Activated B cell treated with CpG ODN at 0.5 μM for 24 hours (primary cell): ENCODE data around the gene ATAD1. TPM values are rescaled to one million over a fixed set of nuclear protein-coding genes. Genes with fewer than 3 reads are reported as not detected.

ENCODE experiments used
- ATAC-seq: fragments of 200-7000 bp; cut with Tn5 transposase; one replicate; pipeline ENCODE4 v1.10.0; 2021; ENCODE audit warnings: low read depth, mild to moderate bottlenecking, moderate library complexity
- CTCF ChIA-PET: fragments of 350-600 bp; sonication (Branson Sonifier 250); formaldehyde crosslinking; loops from one replicate; lab custom pipeline; 2021; ENCODE audit warnings: antibody characterized with exemption; lab: Charles Lee
- POLR2A ChIA-PET: fragments of 350-600 bp; sonication (Branson Sonifier 250); formaldehyde crosslinking; loops from one replicate; lab custom pipeline; 2021; ENCODE audit warnings: antibody characterized with exemption; lab: Charles Lee
- DNase-seq: peaks from one replicate; pipeline ENCODE4 v3.0.0; 2022
- H3K27ac Mint-ChIP-seq: one replicate; pipeline ENCODE4 v1.8.0; 2020; ENCODE audit warnings: mixed read lengths
- H3K27me3 Mint-ChIP-seq: one replicate; pipeline ENCODE4 v1.8.0; 2021; ENCODE audit warnings: mixed read lengths
- H3K36me3 Mint-ChIP-seq: one replicate; pipeline ENCODE4 v1.8.0; 2021; ENCODE audit warnings: low read depth, mixed read lengths
- H3K4me1 Mint-ChIP-seq: one replicate; pipeline ENCODE4 v1.8.0; 2021; ENCODE audit warnings: mixed read lengths
- H3K4me3 Mint-ChIP-seq: one replicate; pipeline ENCODE4 v1.8.0; 2020; ENCODE audit warnings: mild to moderate bottlenecking, mixed read lengths
- H3K9me3 Mint-ChIP-seq: one replicate; pipeline ENCODE4 v1.8.0; 2020; ENCODE audit warnings: mixed read lengths
- CTCF ChIP-seq: fragments of 200-600 bp; IDR thresholded peaks from one replicate; pipeline ENCODE4 v1.8.0; 2022; ENCODE audit warnings: antibody characterized with exemption, mild to moderate bottlenecking
- intact Hi-C: fragments of 100-400 bp; cut with micrococcal nuclease; formaldehyde crosslinking; loops from one replicate; pipeline ENCODE4 v1.15.1; 2024
- total RNA-seq: library from RNA; stranded (reverse); gene quantifications from 2 replicates; pipeline ENCODE4 v1.2.3, GENCODE V29; 2022

Gene ATAD1
- total RNA-seq, 1 donor from 2014 or later, result 42.6 TPM

DNA sequence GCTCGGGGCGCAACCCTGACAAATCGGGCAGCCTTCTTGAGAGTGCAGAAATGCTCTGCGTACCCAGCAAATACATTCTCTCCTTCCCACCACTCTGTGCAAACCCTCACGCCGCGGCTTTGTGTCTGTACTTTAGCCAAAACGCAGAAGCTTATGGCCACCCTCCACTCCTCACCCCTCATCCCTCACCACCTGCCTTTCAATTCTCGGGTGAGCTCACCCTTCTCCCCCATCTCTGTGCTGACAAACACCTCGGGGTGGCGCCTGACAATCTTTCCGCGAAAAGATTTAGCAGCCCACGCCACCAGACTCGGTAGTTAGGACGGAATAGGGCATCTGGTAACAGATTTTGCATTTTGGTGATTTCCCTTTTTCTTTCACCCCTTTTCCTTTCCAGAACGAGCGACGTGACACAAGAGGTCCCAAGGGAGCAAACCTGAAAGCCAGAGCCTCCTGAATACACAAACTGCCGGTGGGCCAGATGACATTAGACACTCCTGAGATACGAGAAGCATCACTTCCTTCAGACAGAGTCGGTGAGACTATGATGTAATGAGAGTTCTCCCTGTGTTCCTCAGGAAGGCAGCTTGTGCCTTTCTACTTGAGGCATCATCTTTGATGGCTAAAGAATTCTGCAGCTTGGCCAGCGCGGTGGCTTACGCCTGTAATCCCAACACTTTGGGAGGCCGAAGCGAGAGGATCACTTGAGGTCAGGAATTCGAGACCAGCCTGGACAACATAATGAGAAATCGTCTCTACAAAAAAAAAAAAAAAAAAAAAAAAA lies 671 bp upstream of the ATAD1 start:
- Mint-ChIP-seq H3K27me3 (no peaks in the 10 kb centered on the region), H3K9me3 (no peaks in the 10 kb centered on the region), H3K36me3 (peaks cover 14% of the 10 kb centered on the region), H3K27ac (peak overlapping the region; percentile 96), H3K4me1 (peaks cover 40% of the 10 kb centered on the region), H3K4me3 (peak overlapping the region; percentile 98)
- intact Hi-C loops, result loop anchor here (1.0 to 2.0 kb wide), 5 partner anchors 36 to 848 kb away; no protein-coding TSS in a partner anchor
- CTCF ChIA-PET, result interaction anchor here (1.9 to 2.1 kb wide), 2 partner anchors 9 to 44 kb away, joined by 6 read pairs; partner anchors contain the start of genes KLLN and PTEN
- POLR2A ChIA-PET, result interaction anchor here (0.6 to 3.9 kb wide), 12 partner anchors 8 to 1829 kb away, joined by 3 to 34 read pairs (median 3); partner anchors contain the start of genes KLLN, MINPP1, PTEN and RNLS
- no peak for TF ChIP-seq CTCF
- no peak for DNase-seq
- peak; percentile 57 for ATAC-seq

GRCh38 chr10:87816898-87817608 lies 973 bp downstream of the ATAD1 start:
- Mint-ChIP-seq H3K4me1 (peaks cover 40% of the 10 kb centered on the region), H3K27me3 (no peaks in the 10 kb centered on the region), H3K4me3 (peak overlapping the region; percentile 98), H3K9me3 (no peaks in the 10 kb centered on the region), H3K36me3 (peaks cover 21% of the 10 kb centered on the region), H3K27ac (peak overlapping the region; percentile 96)
- no peak for DNase-seq
- TF ChIP-seq CTCF, result no peak
- CTCF ChIA-PET, result no interaction called here
- intact Hi-C loops, result loop anchor here (1.0 kb wide), 1 partner anchor 1063 kb away; the partner anchor contains the start of gene STAMBPL1
- POLR2A ChIA-PET, result interaction anchor here (1.1 to 3.9 kb wide), 3 partner anchors 45 to 312 kb away, joined by 3 to 34 read pairs (median 7); partner anchors contain the start of genes KLLN, MINPP1 and PTEN
- no peak for ATAC-seq

DNA sequence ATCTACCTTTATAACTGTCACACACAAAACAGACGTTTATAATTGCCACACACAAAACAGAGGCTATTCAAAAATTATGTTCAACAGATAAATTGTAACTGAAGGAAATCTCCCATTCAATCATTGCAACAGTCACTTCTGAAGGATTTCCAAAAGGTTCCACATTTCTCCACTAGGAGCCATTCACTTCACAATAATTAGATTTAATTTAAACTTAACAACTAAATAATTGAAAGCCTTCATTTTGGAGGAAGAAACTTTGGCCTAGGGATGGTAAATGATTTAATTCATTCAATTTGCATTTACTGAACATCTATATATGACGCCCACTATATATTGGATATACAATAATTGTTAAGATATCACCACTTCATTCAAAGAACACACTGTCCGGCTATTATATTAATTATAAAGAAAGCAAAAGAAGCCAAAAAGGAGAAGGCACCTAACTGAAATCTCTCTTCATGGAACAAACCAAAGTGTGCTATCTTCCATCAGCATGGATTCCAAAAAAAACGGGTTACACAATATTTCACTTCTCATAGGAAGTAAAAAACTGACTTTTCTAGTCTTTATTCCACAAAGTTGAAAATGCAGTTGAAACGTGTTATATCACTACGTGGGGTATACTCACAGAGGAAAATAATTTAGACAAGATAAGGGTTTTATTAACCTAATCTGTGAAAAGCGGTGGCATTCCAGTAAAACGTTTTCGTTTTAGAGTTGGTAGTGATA lies 1.7 kb downstream of the ATAD1 start:
- intact Hi-C loops, result no loop called here
- Mint-ChIP-seq H3K36me3 (peaks cover 28% of the 10 kb centered on the region), H3K9me3 (no peaks in the 10 kb centered on the region), H3K4me3 (peak overlapping the region; percentile 98), H3K27me3 (no peaks in the 10 kb centered on the region), H3K4me1 (peaks cover 40% of the 10 kb centered on the region), H3K27ac (peak overlapping the region; percentile 96)
- ChIA-PET CTCF (no interaction called here), POLR2A (interaction anchor here (1.9 kb wide), 1 partner anchor 312 kb away, joined by 7 read pairs; the partner anchor contains the start of gene MINPP1)
- TF ChIP-seq CTCF, result no peak
- ATAC-seq (no peak), DNase-seq (no peak)

GRCh38 chr10:87804939-87805569 lies 13.0 kb downstream of the ATAD1 start:
- H3K36me3 Mint-ChIP-seq, result peaks cover 79% of the 10 kb centered on the region
- peaks cover 19% of the 10 kb centered on the region for H3K9me3 Mint-ChIP-seq
- ChIA-PET CTCF (no interaction called here), POLR2A (no interaction called here)
- no peaks in the 10 kb centered on the region for H3K27me3 Mint-ChIP-seq
- no peak for TF ChIP-seq CTCF
- no peak overlapping the region for H3K4me3 Mint-ChIP-seq
- intact Hi-C loops, result no loop called here
- DNase-seq (no peak), ATAC-seq (no peak)
- H3K27ac Mint-ChIP-seq, result no peak overlapping the region
- peaks cover 10% of the 10 kb centered on the region for H3K4me1 Mint-ChIP-seq
